Measurements from ENCODE around the gene SLC24A5.

GRCh38 chr15:48109212-48109611 is 11.6 kb upstream of the SLC24A5 start:
- TF ChIP-seq USF1 (IDR thresholded peaks at IDR 0.05) (no peak), MAX (IDR thresholded peaks at IDR 0.05) (no peak), REST (IDR thresholded peaks at IDR 0.05; ENCODE audit: low read depth) (no peak), EP300 (IDR thresholded peaks at IDR 0.05; ENCODE audit: borderline replicate concordance) (no peak), TAF1 (IDR thresholded peaks at IDR 0.05; ENCODE audit: low read depth) (no peak)

Measured in Ishikawa (cell line).